Tibial nerve (tissue), 4 donors: ENCODE results near the gene SCG2. TPM values are rescaled to one million over a fixed set of nuclear protein-coding genes. Genes with fewer than 3 reads are reported as not detected.

Experiments
- DNase-seq, 2 donors: peaks; one replicate each; pipeline ENCODE4 v3.0.0-alpha.2; 2019; ENCODE audit warnings: low spot score in 2 of 2
- H3K27ac ChIP-seq, 4 donors: fragments of 200-600 bp; sonication (generic) in 3 of 4; one replicate each; pipeline ENCODE4 v1.5.1; 2017 to 2019; ENCODE audit warnings: mild to moderate bottlenecking in 1 of 4
- H3K27me3 ChIP-seq, 2 donors: fragments of 200-600 bp; sonication (generic) in 1 of 2; one replicate each; pipeline versions ENCODE4 v1.5.1 to v1.6.0; 2017 to 2019
- H3K36me3 ChIP-seq, 3 donors: fragments of 200-600 bp; sonication (generic); one replicate each; pipeline ENCODE4 v1.5.1; 2018 to 2019
- H3K4me1 ChIP-seq, 4 donors: fragments of 200-600 bp; sonication (generic) in 3 of 4; one replicate each; pipeline ENCODE4 v1.5.1; 2017 to 2019
- H3K4me3 ChIP-seq, 4 donors: fragments of 200-600 bp; sonication (generic) in 3 of 4; one replicate each; pipeline ENCODE4 v1.5.1; 2017 to 2019; ENCODE audit warnings: mild to moderate bottlenecking in 1 of 4, moderate library complexity in 1 of 4
- H3K9me3 ChIP-seq, 4 donors: fragments of 200-600 bp; sonication (generic) in 3 of 4; one replicate each; pipeline ENCODE4 v1.5.1; 2017 to 2019
- CTCF ChIP-seq, 5 experiments: fragments of 200-600 bp in 3 of 5; fragments of 450-650 bp in 2 of 5; sonication (generic) in 3 of 5; IDR thresholded peaks; one replicate each; pipeline ENCODE4 v1.5.1; 2016 to 2019; ENCODE audit warnings: antibody characterized with exemption in 5 of 5, mild to moderate bottlenecking in 3 of 5, moderate library complexity in 2 of 5
- EP300 ChIP-seq, 2 donors: sonication (generic); formaldehyde crosslinking; IDR thresholded peaks; one replicate each; pipeline ENCODE4 v1.6.1; 2017; ENCODE audit warnings: antibody characterized with exemption in 2 of 2, mild to moderate bottlenecking in 1 of 2
- POLR2A ChIP-seq, 2 donors: fragments of 450-650 bp; IDR thresholded peaks; one replicate each; pipeline ENCODE4 v1.6.1; 2017; ENCODE audit warnings: antibody characterized with exemption in 2 of 2, mild to moderate bottlenecking in 2 of 2, moderate library complexity in 2 of 2
- WGBS, 2 donors: methylation state at CpG; one replicate each; pipeline ENCODE4 v1.1.5; 2018; 5-methylcytosine and 5-hydroxymethylcytosine counted together
- total RNA-seq, 4 donors: library from RNA; depleted of rRNA; stranded (reverse); fragments of >200 nt; gene quantifications; one replicate each; pipeline ENCODE4 v1.1.0, GENCODE V29; 2016

The SCG2 gene
- total RNA-seq, 4 donors from 2014 or later: 0.30 to 0.63 TPM; not detected in 2

- H3K4me1 ChIP-seq: peaks cover 0 to 6% (median 0%) of the 10 kb centered on the region in 4 donors
- TF ChIP-seq POLR2A (IDR thresholded peaks at IDR 0.05) (no peak), EP300 (IDR thresholded peaks at IDR 0.05) (no peak), CTCF (IDR thresholded peaks at IDR 0.05) (no peak)
- no peaks in the 10 kb centered on the region for H3K9me3 ChIP-seq
- no peak overlapping the region for H3K4me3 ChIP-seq
- DNase-seq: no peak
- H3K27me3 ChIP-seq: no peaks in the 10 kb centered on the region
- H3K36me3 ChIP-seq: no peaks in the 10 kb centered on the region
- no peak overlapping the region for H3K27ac ChIP-seq
- WGBS, 2 donors: 75 to 89% methylated on average over 5 of the region's 5 CpGs
These were observed 54.0 kb downstream of the SCG2 start for GRCh38 chr2:223548194-223548593.

Other genes starting within 250 kb of the SCG2 start
- 1 to 10 TPM in 2 of 4 donors, under 1 TPM in 1, not detected in 1; 0.59 to 1.5 (median 1.0) TPM for gene AP1S3, start 235.2 kb upstream of the SCG2 start, total RNA-seq